H9 (cell line): ENCODE results near the gene ACTBL2. TPM values are rescaled to one million over a fixed set of nuclear protein-coding genes. Genes with fewer than 3 reads are reported as not detected.

Source experiments
- DNase-seq: peaks from one replicate; pipeline ENCODE4 v3.0.0-alpha.2; 2017
- H2AFZ ChIP-seq: one replicate; pipeline ENCODE4 v1.6.1; 2013; ENCODE audit warnings: mild to moderate bottlenecking, low read length, control low read depth, moderate library complexity
- H2AK5ac ChIP-seq: 2 replicates; pipeline ENCODE4 v1.6.1; 2013; ENCODE audit warnings: low read length, control low read depth, mixed read lengths; ENCODE audit not compliant: insufficient read length
- H2BK120ac ChIP-seq: one replicate; pipeline ENCODE4 v1.6.1; 2013; ENCODE audit warnings: low read depth, mild to moderate bottlenecking, low read length, control low read depth, inconsistent platforms; ENCODE audit not compliant: poor library complexity, severe bottlenecking
- H2BK12ac ChIP-seq: 2 replicates; pipeline ENCODE4 v1.6.1; 2013; ENCODE audit warnings: low read length, control low read depth, mixed read lengths, low read depth; ENCODE audit not compliant: insufficient read length
- H2BK15ac ChIP-seq: 2 replicates; pipeline ENCODE4 v1.6.1; 2013; ENCODE audit warnings: low read depth, low read length, control low read depth
- H2BK20ac ChIP-seq: one replicate; pipeline ENCODE4 v1.6.1; 2013; ENCODE audit warnings: low read depth, mild to moderate bottlenecking, low read length, control low read depth, inconsistent platforms; ENCODE audit not compliant: poor library complexity, severe bottlenecking
- H2BK5ac ChIP-seq: 2 replicates; pipeline ENCODE4 v1.6.1; 2013; ENCODE audit warnings: low read length, control low read depth, mixed read lengths; ENCODE audit not compliant: insufficient read length
- H3K14ac ChIP-seq: 2 replicates; pipeline ENCODE4 v1.6.1; 2013; ENCODE audit warnings: low read length, control low read depth; ENCODE audit not compliant: insufficient read depth
- H3K18ac ChIP-seq: 2 replicates; pipeline ENCODE4 v1.6.1; 2013; ENCODE audit warnings: low read depth, mild to moderate bottlenecking, mixed read lengths, low read length, control low read depth; ENCODE audit not compliant: insufficient read length
- H3K23ac ChIP-seq: 2 replicates; pipeline ENCODE4 v1.6.1; 2013; ENCODE audit warnings: low read length, control low read depth, mixed read lengths, low read depth; ENCODE audit not compliant: insufficient read length
- H3K23me2 ChIP-seq: 2 replicates; pipeline ENCODE4 v1.6.1; 2013; ENCODE audit warnings: low read depth, mild to moderate bottlenecking, mixed read lengths, low read length, control low read depth; ENCODE audit not compliant: insufficient read length, poor library complexity, severe bottlenecking
- H3K27ac ChIP-seq: 2 replicates; pipeline ENCODE4 v1.5.1; 2013; ENCODE audit warnings: low read length, control low read depth, mixed read lengths, low read depth; ENCODE audit not compliant: insufficient read length
- H3K27me3 ChIP-seq: 2 replicates; pipeline ENCODE4 v1.6.1; 2013; ENCODE audit warnings: low read length, control low read depth, inconsistent platforms; ENCODE audit not compliant: insufficient read depth
- H3K4ac ChIP-seq: 2 replicates; pipeline ENCODE4 v1.6.1; 2013; ENCODE audit warnings: low read depth, mild to moderate bottlenecking, control low read depth, inconsistent platforms, low read length, moderate library complexity
- H3K4me1 ChIP-seq: 2 replicates; pipeline ENCODE4 v1.6.1; 2013; ENCODE audit warnings: low read length, control low read depth, inconsistent platforms; ENCODE audit not compliant: insufficient read depth
- H3K4me2 ChIP-seq: 2 replicates; pipeline ENCODE4 v1.6.1; 2013; ENCODE audit warnings: low read length, control low read depth, mixed read lengths; ENCODE audit not compliant: insufficient read length, insufficient read depth
- H3K56ac ChIP-seq: 2 replicates; pipeline ENCODE4 v1.6.1; 2013; ENCODE audit warnings: low read depth, mild to moderate bottlenecking, mixed read lengths, low read length, control low read depth; ENCODE audit not compliant: insufficient read length
- H3K79me1 ChIP-seq: 2 replicates; pipeline ENCODE4 v1.6.1; 2013; ENCODE audit warnings: low read depth, mild to moderate bottlenecking, moderate library complexity, low read length, control low read depth, inconsistent platforms; ENCODE audit not compliant: insufficient read depth, poor library complexity, severe bottlenecking
- H3K79me2 ChIP-seq: 2 replicates; pipeline ENCODE4 v1.6.1; 2013; ENCODE audit warnings: low read length, control low read depth, inconsistent platforms; ENCODE audit not compliant: insufficient read depth
- H3K9ac ChIP-seq: 2 replicates; pipeline ENCODE4 v1.6.1; 2013; ENCODE audit warnings: low read length, control low read depth, mixed read lengths; ENCODE audit not compliant: insufficient read length; ENCODE audit errors: extremely low read depth
- H3K9me3 ChIP-seq: one replicate; pipeline ENCODE4 v1.6.1; 2013; ENCODE audit warnings: low read depth, low read length, inconsistent platforms; ENCODE audit not compliant: control insufficient read depth
- H3T11ph ChIP-seq: one replicate; pipeline ENCODE4 v1.6.1; 2013; ENCODE audit warnings: mild to moderate bottlenecking, low read length, control low read depth, inconsistent platforms
- H4K20me1 ChIP-seq: one replicate; pipeline ENCODE4 v1.6.1; 2013; ENCODE audit not compliant: control insufficient read depth, insufficient read length, insufficient read depth
- H4K5ac ChIP-seq: 2 replicates; pipeline ENCODE4 v1.6.1; 2013; ENCODE audit warnings: low read depth, mild to moderate bottlenecking, mixed read lengths, low read length, control low read depth; ENCODE audit not compliant: insufficient read length
- H4K8ac ChIP-seq: replicated peaks from 2 replicates; pipeline ENCODE4 v1.6.1; 2013; ENCODE audit warnings: low read length, control low read depth, mixed read lengths, low read depth; ENCODE audit not compliant: insufficient read length
- H4K91ac ChIP-seq: 2 replicates; pipeline ENCODE4 v1.6.1; 2013; ENCODE audit warnings: low read depth, mild to moderate bottlenecking, moderate library complexity, mixed read lengths, low read length, control low read depth; ENCODE audit not compliant: insufficient read length
- H3K27ac Mint-ChIP-seq, 3 experiments: 2 replicates in 2 of 3; 3 replicates in 1 of 3; pipeline ENCODE4 v1.8.0; 2020 to 2021; ENCODE audit warnings: mixed read lengths in 3 of 3, mild to moderate bottlenecking in 1 of 3, moderate library complexity in 1 of 3
- H3K27me3 Mint-ChIP-seq: 2 replicates; pipeline ENCODE4 v1.8.0; 2021; ENCODE audit warnings: low read depth, mild to moderate bottlenecking, moderate library complexity, mixed read lengths
- H3K36me3 Mint-ChIP-seq, 3 experiments: 2 replicates in 2 of 3; 3 replicates in 1 of 3; pipeline ENCODE4 v1.8.0; 2020 to 2021; ENCODE audit warnings: low read depth in 3 of 3, mixed read lengths in 3 of 3; ENCODE audit not compliant: insufficient read depth in 1 of 3
- H3K4me1 Mint-ChIP-seq, 2 experiments: 2 replicates each; pipeline ENCODE4 v1.8.0; 2020; ENCODE audit warnings: mixed read lengths in 2 of 2
- H3K4me3 Mint-ChIP-seq, 2 experiments: 2 replicates in 1 of 2; 3 replicates in 1 of 2; pipeline ENCODE4 v1.8.0; 2020 to 2021; ENCODE audit warnings: mild to moderate bottlenecking in 2 of 2, mixed read lengths in 2 of 2, moderate library complexity in 1 of 2
- H3K9me3 Mint-ChIP-seq, 2 experiments: 2 replicates in 1 of 2; 3 replicates in 1 of 2; pipeline ENCODE4 v1.8.0; 2020; ENCODE audit warnings: mild to moderate bottlenecking in 2 of 2, mixed read lengths in 2 of 2, moderate library complexity in 1 of 2
- WGBS: extraction: QIAGEN DNeasy Blood & Tissue Kit; methylation state at CpG from one replicate; pipeline ENCODE4 v1.1.7; 2013; ENCODE audit warnings: missing lambda C conversion rate, low lambda C conversion rate, mixed read lengths; ENCODE audit not compliant: insufficient read length; ENCODE audit errors: extremely low coverage; 5-methylcytosine and 5-hydroxymethylcytosine counted together
- total RNA-seq: library from RNA; stranded (reverse); gene quantifications from 2 replicates; pipeline ENCODE4 v1.2.1, GENCODE V29; 2021
- TF ChIP-seq, protein P1 (sequence below): fragments of 200-600 bp; sonication (generic); conservative IDR thresholded peaks from 3 replicates; pipeline ENCODE4 v1.8.0; 2021; ENCODE audit warnings: antibody characterized with exemption, mild to moderate bottlenecking

Gene ACTBL2
- total RNA-seq, 1 experiment from 2014 or later: not detected

DNA sequence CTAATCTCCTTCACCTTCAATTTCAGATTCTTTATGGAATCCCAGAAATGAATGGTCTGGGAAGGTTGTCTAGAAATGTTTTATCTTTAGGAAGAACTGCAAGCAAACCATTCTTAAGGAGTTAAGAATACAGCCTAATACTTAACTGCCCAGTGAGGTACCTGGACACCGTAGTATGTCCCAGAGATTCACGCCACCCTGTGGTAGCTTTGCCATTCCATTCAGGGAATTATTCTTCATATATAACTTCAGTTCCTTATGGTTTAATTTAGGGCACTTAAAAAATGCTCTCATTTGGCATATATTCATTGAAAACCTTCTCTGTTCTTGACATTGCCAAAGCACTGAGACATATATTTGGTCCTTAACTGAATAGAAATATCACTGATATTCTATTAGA lies 49.7 kb downstream of the ACTBL2 start:
- Histone ChIP-seq H2BK15ac (no peak overlapping the region), H3K18ac (no peak overlapping the region), H2BK12ac (no peak overlapping the region), H2BK5ac (no peak overlapping the region), H3K27ac (no peak overlapping the region), H2AFZ (no peak overlapping the region), H3K23me2 (no peaks in the 10 kb centered on the region), H3K27me3 (no peaks in the 10 kb centered on the region), H3K56ac (no peak overlapping the region), H3K14ac (no peak overlapping the region), H3T11ph (no peak overlapping the region), H3K9me3 (no peaks in the 10 kb centered on the region), H4K20me1 (no peaks in the 10 kb centered on the region), H4K5ac (no peak overlapping the region), H3K9ac (no peak overlapping the region), H4K91ac (no peak overlapping the region), H3K23ac (no peak overlapping the region), H3K4me2 (no peak overlapping the region), H2BK20ac (no peak overlapping the region), H2BK120ac (no peak overlapping the region), H3K79me2 (no peaks in the 10 kb centered on the region), H3K79me1 (no peaks in the 10 kb centered on the region), H3K4ac (no peak overlapping the region), H2AK5ac (no peak overlapping the region), H4K8ac (no peak overlapping the region), H3K4me1 (no peaks in the 10 kb centered on the region; the same call in 1 of the 2 replicates)
- H3K36me3 Mint-ChIP-seq: no peaks in the 10 kb centered on the region
- no peaks in the 10 kb centered on the region for H3K27me3 Mint-ChIP-seq
- TF ChIP-seq, protein P1, sequence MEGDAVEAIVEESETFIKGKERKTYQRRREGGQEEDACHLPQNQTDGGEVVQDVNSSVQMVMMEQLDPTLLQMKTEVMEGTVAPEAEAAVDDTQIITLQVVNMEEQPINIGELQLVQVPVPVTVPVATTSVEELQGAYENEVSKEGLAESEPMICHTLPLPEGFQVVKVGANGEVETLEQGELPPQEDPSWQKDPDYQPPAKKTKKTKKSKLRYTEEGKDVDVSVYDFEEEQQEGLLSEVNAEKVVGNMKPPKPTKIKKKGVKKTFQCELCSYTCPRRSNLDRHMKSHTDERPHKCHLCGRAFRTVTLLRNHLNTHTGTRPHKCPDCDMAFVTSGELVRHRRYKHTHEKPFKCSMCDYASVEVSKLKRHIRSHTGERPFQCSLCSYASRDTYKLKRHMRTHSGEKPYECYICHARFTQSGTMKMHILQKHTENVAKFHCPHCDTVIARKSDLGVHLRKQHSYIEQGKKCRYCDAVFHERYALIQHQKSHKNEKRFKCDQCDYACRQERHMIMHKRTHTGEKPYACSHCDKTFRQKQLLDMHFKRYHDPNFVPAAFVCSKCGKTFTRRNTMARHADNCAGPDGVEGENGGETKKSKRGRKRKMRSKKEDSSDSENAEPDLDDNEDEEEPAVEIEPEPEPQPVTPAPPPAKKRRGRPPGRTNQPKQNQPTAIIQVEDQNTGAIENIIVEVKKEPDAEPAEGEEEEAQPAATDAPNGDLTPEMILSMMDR: peak; percentile 58; the same call in 2 of the 3 replicates
- peaks cover 3 to 5% of the 10 kb centered on the region in 2 experiments; a peak in 2 of 4 replicates for H3K4me1 Mint-ChIP-seq
- H3K27ac Mint-ChIP-seq: no peak overlapping the region
- H3K9me3 Mint-ChIP-seq: no peaks in the 10 kb centered on the region
- no peak for DNase-seq
- no peak overlapping the region for H3K4me3 Mint-ChIP-seq
- no CpG with 5 or more reads among the region's 2 CpGs for WGBS
